HG02571 (cell line): ENCODE results near the gene APEH.

Experiments used
- ATAC-seq: cut with Tn5 transposase; IDR thresholded peaks from one replicate; pipeline ENCODE4 v1.9.1; 2021; ENCODE audit warnings: mild to moderate bottlenecking, moderate library complexity; ENCODE audit not compliant: unreplicated experiment

The APEH gene

DNA sequence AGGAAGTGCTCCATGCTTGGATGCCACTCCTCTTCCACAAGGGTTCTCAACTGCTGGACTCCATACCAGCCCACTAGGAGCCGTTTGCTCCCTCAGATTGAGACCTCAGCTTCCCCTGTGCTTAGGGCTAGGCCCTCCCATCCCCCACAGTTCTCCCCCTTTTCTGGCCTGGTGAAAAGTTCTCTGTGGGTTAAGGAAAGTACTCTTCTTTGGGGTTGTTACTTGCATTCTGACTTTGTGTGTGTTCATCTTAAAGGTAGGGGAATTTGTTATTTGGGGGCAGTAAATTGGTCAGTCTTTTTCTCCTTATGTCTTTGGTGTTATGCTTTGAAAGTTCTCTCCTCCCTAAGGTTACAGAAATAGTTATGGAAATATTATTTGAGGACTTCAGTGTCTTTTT, 24.0 kb upstream of the APEH start:
- no peak for ATAC-seq

DNA sequence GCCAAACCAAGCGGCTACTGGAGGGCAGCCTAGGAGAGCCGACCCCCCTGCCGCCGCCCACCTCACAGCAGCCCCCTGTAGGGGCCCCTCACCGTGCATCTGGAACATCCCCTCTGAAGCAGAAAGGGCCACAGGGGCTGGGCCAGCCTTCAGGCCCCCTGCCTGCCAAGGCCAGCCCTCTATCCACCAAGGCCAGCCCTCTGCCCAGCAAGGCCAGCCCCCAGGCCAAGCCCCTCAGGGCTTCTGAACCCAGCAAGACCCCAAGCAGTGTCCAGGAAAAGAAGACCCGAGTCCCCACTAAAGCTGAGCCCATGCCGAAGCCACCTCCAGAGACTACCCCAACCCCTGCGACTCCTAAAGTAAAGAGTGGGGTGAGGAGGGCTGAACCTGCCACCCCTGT, 23.5 kb upstream of the APEH start:
- no peak for ATAC-seq

DNA sequence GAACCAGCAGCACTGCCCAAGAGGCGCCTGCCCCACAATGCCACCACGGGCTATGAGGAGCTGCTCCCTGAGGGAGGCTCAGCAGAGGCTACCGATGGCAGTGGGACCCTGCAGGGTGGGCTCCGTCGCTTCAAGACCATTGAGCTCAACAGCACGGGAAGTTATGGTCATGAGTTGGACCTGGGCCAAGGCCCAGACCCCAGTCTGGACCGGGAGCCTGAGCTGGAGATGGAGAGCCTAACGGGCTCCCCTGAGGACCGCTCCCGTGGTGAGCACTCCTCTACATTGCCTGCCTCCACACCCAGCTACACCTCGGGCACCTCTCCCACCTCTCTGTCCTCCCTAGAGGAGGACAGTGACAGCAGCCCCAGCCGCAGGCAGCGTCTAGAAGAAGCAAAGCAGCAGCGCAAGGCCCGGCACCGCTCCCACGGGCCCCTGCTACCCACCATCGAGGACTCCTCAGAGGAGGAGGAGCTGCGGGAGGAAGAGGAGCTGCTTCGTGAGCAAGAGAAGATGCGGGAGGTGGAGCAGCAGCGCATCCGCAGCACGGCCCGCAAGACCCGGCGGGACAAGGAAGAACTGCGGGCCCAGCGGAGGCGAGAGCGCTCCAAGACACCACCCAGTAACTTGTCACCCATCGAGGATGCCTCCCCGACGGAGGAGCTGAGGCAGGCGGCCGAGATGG, 21.8 kb upstream of the APEH start:
- ATAC-seq, result no peak

DNA sequence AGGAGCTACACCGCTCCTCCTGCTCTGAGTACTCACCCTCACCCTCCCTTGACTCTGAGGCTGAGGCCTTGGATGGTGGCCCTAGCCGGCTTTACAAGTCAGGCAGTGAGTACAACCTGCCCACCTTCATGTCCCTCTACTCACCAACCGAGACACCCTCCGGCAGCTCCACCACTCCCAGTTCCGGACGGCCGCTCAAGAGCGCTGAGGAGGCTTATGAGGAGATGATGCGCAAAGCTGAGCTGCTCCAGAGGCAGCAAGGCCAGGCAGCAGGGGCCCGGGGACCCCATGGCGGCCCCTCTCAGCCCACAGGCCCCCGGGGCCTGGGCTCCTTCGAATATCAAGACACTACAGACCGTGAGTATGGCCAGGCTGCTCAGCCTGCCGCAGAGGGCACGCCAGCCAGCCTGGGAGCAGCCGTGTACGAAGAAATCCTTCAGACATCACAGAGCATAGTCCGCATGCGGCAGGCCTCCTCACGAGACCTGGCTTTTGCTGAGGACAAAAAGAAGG, 21.2 kb upstream of the APEH start:
- no peak for ATAC-seq

DNA sequence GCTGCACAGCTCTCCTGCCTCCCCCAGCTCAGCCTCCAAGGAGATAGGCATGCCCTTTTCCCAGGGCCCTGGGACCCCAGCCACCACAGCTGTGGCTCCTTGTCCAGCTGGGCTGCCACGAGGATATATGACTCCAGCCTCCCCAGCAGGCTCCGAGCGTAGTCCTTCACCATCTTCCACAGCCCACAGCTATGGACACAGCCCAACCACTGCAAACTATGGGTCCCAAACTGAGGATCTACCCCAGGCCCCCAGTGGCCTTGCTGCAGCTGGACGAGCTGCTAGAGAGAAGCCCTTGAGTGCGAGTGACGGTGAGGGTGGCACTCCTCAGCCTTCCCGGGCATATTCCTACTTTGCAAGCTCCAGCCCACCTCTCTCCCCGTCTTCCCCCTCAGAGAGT, 20.5 kb upstream of the APEH start:
- no peak for ATAC-seq

DNA sequence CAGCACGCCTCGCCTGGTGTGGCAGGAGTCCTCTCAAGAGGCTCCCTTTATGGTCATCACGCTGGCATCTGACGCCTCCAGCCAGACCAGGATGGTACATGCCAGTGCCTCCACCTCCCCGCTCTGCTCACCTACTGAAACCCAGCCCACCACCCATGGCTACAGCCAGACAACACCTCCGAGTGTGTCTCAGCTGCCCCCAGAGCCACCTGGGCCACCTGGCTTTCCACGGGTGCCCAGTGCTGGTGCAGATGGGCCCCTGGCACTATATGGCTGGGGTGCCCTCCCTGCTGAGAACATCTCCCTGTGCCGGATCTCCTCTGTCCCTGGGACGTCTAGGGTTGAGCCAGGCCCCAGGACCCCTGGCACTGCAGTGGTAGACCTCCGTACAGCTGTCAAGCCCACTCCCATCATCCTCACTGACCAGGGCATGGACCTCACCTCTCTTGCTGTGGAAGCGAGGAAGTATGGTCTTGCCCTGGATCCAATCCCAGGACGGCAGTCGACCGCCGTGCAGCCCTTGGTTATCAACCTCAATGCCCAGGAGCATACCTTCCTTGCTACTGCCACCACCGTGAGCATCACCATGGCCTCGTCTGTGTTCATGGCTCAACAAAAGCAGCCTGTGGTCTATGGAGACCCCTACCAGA, 19.9 kb upstream of the APEH start:
- no peak for ATAC-seq

DNA sequence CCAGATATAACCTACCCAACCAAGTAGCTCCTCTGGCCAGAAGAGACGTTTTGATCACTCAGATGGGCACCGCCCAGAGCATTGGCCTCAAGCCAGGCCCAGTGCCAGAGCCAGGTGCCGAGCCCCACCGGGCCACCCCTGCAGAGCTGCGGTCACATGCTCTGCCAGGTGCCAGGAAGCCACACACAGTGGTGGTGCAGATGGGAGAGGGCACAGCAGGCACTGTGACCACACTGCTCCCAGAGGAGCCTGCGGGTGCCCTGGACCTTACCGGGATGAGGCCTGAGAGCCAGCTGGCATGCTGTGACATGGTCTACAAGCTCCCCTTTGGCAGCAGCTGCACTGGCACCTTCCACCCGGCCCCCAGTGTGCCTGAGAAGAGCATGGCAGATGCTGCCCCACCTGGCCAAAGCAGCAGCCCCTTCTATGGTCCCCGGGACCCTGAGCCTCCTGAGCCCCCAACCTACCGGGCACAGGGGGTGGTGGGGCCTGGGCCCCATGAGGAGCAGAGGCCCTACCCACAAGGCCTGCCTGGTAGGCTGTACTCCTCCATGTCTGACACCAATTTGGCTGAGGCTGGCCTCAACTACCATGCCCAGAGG, 19.1 kb upstream of the APEH start:
- no peak for ATAC-seq

DNA sequence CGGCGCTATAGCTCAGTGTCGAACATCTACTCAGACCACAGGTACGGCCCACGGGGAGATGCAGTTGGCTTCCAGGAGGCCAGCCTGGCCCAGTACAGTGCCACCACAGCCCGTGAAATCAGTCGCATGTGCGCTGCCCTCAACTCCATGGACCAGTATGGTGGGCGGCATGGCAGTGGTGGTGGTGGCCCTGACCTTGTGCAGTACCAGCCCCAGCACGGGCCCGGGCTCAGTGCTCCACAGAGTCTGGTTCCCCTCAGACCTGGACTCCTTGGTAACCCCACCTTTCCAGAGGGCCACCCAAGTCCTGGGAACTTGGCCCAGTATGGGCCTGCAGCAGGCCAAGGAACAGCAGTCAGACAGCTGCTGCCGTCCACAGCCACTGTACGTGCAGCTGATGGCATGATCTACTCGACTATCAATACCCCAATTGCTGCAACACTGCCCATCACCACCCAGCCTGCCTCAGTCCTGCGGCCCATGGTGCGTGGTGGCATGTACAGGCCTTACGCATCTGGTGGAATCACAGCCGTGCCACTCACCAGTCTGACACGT, 18.3 kb upstream of the APEH start:
- no peak for ATAC-seq

DNA sequence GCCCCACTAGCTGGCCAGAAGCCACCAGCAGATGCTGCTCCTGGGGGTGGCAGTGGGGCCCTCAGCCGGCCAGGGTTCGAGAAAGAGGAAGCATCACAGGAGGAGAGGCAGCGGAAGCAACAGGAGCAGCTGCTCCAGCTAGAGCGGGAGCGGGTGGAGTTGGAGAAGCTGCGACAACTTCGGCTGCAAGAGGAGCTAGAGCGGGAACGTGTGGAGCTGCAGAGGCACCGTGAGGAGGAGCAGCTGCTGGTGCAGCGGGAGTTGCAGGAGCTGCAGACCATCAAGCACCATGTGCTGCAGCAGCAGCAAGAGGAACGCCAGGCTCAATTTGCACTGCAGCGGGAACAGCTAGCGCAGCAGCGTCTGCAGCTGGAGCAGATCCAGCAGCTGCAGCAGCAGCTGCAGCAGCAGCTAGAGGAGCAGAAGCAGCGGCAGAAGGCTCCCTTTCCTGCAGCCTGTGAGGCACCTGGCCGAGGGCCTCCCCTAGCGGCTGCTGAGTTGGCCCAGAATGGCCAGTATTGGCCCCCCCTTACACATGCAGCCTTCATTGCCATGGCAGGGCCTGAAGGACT, 17.5 kb upstream of the APEH start:
- no peak for ATAC-seq

DNA sequence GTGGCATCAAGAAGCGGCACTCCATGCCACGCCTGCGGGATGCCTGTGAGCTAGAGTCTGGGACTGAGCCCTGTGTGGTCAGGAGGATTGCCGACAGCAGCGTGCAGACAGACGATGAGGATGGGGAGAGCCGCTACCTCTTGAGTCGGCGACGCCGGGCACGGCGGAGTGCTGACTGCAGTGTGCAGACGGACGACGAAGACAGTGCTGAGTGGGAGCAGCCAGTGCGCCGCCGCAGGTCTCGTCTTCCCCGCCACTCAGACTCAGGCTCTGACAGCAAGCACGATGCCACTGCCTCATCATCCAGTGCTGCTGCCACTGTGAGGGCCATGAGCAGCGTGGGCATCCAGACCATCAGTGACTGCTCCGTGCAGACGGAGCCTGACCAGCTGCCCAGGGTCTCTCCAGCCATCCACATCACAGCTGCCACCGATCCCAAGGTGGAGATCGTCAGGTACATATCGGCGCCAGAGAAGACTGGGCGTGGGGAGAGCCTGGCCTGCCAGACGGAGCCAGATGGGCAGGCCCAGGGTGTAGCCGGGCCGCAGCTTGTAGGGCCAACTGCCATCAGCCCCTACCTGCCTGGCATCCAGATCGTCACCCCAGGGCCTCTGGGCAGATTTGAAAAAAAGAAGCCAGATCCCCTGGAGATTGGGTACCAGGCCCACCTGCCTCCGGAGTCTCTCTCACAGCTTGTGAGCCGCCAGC, 16.8 kb upstream of the APEH start:
- ATAC-seq, result no peak

DNA sequence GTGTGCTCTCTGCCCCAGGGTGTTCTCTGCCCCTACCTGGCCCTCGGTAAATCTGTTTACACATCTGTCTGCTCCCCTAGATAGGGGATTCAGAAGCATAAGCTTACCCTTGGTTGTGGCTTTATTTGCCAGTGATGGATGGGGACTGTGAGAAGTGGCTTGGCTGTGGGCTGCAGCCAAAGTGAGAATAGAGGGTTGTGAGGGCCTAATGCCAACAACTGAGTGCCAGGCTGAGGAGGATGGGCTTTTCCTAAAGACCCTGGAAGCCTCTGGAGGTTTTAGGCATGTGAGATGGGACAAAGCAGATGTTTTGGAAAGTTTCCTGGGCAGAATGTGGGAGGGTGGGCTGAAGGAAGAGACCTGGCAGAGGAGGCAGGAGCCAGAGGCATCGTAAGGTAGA, 15.4 kb upstream of the APEH start:
- no peak for ATAC-seq

DNA sequence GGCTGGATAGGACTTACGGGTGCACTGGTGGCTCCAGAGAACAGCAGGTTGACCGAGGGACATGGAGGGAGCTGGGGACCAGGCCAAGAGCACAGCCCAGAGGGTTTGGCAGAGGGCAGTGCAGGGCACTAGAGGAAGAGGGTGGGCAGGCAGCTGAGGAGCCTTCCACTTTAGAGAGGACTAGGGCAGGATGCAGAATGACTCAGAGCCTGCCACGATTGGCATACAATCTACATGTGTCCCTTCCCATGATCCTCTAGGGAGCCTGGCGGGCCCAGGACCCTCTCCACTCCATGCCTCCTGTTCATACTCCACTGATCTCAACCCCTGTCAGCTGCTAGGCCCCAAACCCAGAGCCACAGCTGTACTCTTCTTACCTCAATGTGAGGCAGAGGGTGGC, 14.4 kb upstream of the APEH start:
- no peak for ATAC-seq

DNA sequence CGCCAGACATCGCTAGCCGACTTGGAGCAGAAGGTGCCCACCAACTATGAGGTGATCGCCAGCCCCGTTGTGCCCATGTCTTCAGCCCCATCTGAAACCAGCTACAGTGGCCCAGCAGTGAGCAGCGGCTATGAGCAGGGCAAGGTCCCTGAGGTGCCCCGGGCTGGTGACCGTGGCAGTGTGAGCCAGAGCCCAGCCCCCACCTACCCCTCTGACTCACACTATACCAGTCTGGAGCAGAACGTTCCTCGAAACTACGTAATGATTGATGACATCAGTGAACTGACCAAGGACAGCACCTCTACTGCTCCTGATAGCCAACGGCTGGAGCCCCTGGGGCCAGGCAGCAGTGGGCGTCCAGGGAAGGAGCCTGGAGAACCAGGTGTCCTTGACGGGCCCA, 12.9 kb upstream of the APEH start:
- no peak for ATAC-seq

DNA sequence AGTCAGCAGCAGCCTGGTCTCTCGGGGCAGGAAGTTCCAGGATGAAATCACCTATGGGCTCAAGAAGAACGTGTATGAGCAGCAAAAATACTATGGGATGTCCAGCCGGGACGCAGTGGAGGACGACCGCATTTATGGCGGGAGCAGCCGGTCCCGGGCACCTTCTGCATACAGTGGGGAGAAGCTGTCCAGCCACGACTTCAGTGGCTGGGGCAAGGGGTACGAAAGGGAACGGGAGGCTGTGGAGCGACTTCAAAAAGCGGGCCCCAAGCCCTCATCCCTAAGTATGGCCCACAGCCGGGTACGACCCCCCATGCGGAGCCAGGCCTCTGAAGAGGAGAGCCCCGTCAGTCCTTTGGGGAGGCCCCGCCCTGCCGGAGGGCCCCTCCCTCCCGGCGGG, 12.1 kb upstream of the APEH start:
- ATAC-seq, result no peak

DNA sequence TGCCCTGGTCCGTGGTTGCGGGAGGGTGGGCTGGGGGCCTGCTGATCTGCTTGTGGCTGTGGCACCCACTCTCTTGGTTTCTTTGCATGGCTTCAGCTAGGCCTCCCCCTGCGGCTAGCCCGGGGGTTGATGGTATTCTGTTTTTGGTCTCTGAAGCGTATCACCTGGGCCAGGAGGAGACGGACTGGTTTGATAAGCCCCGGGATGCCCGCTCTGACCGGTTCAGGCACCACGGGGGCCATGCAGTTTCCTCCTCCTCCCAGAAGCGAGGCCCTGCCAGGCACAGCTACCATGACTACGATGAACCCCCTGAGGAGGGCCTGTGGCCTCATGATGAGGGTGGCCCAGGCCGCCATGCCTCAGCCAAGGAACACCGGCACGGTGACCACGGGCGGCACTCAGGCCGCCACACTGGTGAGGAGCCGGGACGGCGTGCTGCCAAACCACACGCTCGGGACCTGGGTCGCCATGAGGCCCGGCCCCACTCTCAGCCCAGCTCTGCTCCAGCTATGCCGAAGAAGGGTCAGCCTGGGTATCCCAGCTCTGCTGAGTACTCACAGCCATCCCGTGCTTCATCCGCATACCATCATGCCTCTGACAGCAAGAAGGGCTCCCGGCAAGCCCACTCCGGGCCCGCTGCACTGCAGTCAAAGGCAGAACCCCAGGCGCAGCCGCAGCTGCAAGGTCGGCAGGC, 11.3 kb upstream of the APEH start:
- no peak for ATAC-seq

DNA sequence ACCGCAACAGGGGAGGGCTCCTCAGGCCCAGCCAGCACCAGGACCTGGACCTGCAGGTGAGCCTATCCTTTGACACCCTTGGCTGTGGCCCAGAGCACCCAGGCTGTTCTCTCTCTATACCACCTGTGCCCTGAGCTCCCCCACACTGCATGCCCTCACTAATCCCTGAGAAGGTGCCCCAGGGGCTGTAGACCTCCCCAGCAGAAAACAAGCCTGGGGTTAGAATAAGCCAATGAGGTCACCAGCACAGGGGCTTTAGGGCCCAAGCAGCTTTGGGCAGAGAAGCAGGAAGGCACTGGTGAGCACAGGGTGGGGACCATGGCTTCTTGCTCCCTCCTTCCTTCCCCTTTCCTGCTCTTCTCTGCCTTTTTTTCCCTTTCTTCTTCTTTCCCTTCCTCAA, 10.3 kb upstream of the APEH start:
- no peak for ATAC-seq

DNA sequence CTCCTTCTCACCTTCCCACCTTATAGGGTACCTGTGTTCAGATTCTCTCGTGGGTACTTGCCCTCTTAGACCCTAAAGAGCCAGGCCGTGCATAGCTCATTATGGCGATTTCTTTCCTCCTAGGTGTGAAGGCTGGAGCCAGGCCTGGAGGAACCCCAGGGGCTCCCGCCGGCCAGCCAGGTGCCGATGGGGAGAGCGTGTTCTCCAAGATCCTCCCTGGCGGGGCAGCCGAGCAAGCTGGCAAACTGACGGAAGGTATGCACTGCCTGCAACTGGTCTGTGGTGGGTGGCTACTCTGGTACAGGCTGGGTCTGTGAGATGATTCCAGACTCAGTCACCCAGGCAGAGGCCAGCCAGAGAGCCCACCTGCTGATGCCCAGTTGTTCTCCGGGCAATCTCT, 9.9 kb upstream of the APEH start:
- ATAC-seq, result no peak

DNA sequence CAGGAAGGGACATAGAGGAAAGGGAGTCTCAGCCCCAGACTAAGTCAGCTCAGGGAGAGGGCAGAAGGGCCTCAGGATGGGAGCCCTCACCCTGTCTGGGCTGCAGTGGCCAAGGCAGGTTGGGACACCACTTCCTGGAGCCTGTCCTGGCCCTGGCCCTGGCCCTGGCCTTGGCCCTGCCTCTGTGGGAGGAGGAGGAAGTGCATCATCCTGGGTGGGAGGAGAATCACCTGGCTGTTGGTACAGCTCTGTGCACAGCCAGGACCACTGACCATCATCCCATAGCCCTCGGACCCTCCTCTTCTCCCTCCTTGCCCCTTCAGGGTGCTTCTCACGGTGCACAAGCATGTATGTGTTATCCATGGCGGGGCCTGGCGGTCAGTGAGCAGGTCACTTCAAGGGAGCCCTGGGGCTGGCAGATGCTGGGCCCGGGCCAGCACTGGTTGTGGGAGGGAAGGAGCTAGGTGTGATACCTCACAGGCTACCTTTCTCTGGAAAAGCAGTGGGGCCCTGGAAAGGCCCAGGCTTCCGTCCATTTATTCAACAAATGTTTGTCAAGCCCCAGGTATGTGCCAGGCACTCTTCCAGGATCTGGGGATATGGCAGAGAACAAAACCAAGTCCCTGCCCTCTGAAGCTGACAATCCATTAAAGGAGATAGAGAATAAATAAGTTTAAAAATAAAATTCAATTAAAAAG, 8.2 kb upstream of the APEH start:
- no peak for ATAC-seq

DNA sequence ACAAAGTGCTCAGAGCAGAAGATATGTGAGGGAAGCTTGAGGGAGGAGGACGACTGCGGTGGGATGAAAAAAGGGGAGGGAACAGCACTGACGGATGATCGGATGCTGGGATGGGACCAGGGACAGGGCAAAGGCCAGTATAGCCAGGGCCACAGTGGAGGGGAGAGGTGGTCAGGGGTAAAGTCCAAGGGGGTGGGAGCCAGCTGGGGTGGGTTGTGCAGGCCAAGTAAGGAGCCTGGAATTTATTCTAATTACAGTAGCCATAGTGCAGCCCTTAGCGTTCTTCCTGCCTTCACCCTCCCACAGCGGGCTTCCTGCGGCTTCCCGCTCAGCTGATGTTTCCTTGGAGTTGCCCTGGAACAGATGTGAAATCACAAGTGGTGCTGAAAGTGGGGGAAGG, 7.6 kb upstream of the APEH start:
- no peak for ATAC-seq
